Gastrocnemius medialis (tissue), 4 donors: ENCODE measurements around the gene DNM3.

Source experiments
- CTCF ChIP-seq, 5 experiments: fragments of 450-650 bp in 3 of 5; fragments of 200-600 bp in 2 of 5; sonication (generic) in 2 of 5; IDR thresholded peaks in 4 of 5; conservative IDR thresholded peaks in 1 of 5; 1 replicate in 4 of 5; 2 replicates in 1 of 5; pipeline ENCODE4 v1.5.1; 2016 to 2019; ENCODE audit warnings: antibody characterized with exemption in 5 of 5, mild to moderate bottlenecking in 3 of 5, moderate library complexity in 3 of 5
- POLR2A ChIP-seq, 2 donors: fragments of 450-650 bp; IDR thresholded peaks; one replicate each; pipeline ENCODE4 v1.6.1; 2017; ENCODE audit warnings: antibody characterized with exemption in 2 of 2, mild to moderate bottlenecking in 2 of 2, moderate library complexity in 2 of 2

GRCh38 chr1:172417557-172417956 lies 576.3 kb downstream of the DNM3 start:
- TF ChIP-seq CTCF (IDR thresholded peaks at IDR 0.05 in 4 of 5, conservative IDR thresholded peaks at IDR 0.05 in 1 of 5) (no peak), POLR2A (IDR thresholded peaks at IDR 0.05) (no peak)
